GM12878 (cell line): ENCODE data around the gene SP100. TPM values are rescaled to one million over a fixed set of nuclear protein-coding genes. Genes with fewer than 3 reads are reported as not detected.

ENCODE experiments used
- ATAC-seq: fragments of 200-7000 bp; cut with Tn5 transposase; 3 replicates; pipeline ENCODE4 v1.9.1; 2020; ENCODE audit warnings: mild to moderate bottlenecking, moderate library complexity
- BruUV-seq: library from RNA; stranded (reverse); fragments of 400-500 nt; replicated peaks from 2 replicates; lab custom pipeline; 2021; lab: Mats Ljungman, UMichigan
- CTCF ChIA-PET: fragments of 300-600 bp; sonication (Branson Sonifier 250); formaldehyde crosslinking; extraction: SDS; loops from one replicate; lab custom pipeline; 2021; ENCODE audit warnings: inconsistent platforms; lab: Yijun Ruan, JAX
- POLR2A ChIA-PET: fragments of 350-600 bp; formaldehyde crosslinking; extraction: SDS; loops from one replicate; lab custom pipeline; 2021; ENCODE audit warnings: inconsistent platforms; lab: Charles Lee
- RAD21 ChIA-PET: fragments of 300-600 bp; sonication (Branson Sonifier 250); formaldehyde crosslinking; loops from one replicate; lab custom pipeline; 2023; ENCODE audit warnings: antibody characterized with exemption; ENCODE audit not compliant: unreplicated experiment; lab: Charles Lee
- SMC1A ChIA-PET: fragments of 300-600 bp; sonication (Branson Sonifier 250); formaldehyde crosslinking; loops from one replicate; lab custom pipeline; 2023; ENCODE audit not compliant: unreplicated experiment, uncharacterized antibody; lab: Charles Lee
- DNase-seq: peaks from one replicate; pipeline ENCODE4 v3.0.0-alpha.2; 2011; ENCODE audit warnings: low read depth, low spot score
- FAIRE-seq: peaks from 3 replicates; lab custom pipeline; 2011; peaks lifted over from hg19 to GRCh38; lab: Jason Lieb, UNC
- H2AFZ ChIP-seq: 2 replicates; pipeline ENCODE4 v1.6.0; 2011; ENCODE audit warnings: low read depth, low read length, control low read depth; ENCODE audit not compliant: control insufficient read depth
- H3K27ac ChIP-seq: 2 replicates; pipeline ENCODE4 v1.5.1; 2011; ENCODE audit warnings: control low read depth; ENCODE audit not compliant: control insufficient read depth, insufficient read depth
- H3K27me3 ChIP-seq, 2 experiments: replicated peaks in 1 of 2; 2 replicates each; pipeline versions ENCODE4 v1.6.0 to v1.6.1; 2011; ENCODE audit warnings: low read length in 1 of 2; ENCODE audit not compliant: control insufficient read depth in 2 of 2, insufficient read depth in 2 of 2
- H3K36me3 ChIP-seq, 2 experiments: 2 replicates each; pipeline ENCODE4 v1.5.1; 2011; ENCODE audit warnings: low read length in 1 of 2; ENCODE audit not compliant: control insufficient read depth in 2 of 2, insufficient read depth in 2 of 2
- H3K4me1 ChIP-seq: 2 replicates; pipeline ENCODE4 v1.6.1; 2011; ENCODE audit warnings: mild to moderate bottlenecking, low read length, moderate library complexity, mixed read lengths; ENCODE audit not compliant: control insufficient read depth, insufficient read depth
- H3K4me2 ChIP-seq: 2 replicates; pipeline ENCODE4 v1.6.0; 2011; ENCODE audit warnings: control low read depth; ENCODE audit not compliant: control insufficient read depth, insufficient read depth
- H3K4me3 ChIP-seq: fragments of 200-600 bp; sonication (generic); 2 replicates; pipeline ENCODE4 v1.5.1; 2016
- H3K79me2 ChIP-seq: 2 replicates; pipeline ENCODE4 v1.6.0; 2011; ENCODE audit warnings: low read length; ENCODE audit not compliant: control insufficient read depth, insufficient read depth
- H3K9ac ChIP-seq: 2 replicates; pipeline ENCODE4 v1.8.0; 2011; ENCODE audit warnings: low read length, control low read depth, mixed read lengths; ENCODE audit not compliant: control insufficient read depth, insufficient read depth
- H3K9me3 ChIP-seq: replicated peaks from 3 replicates; pipeline ENCODE4 v1.5.1; 2011; ENCODE audit warnings: mild to moderate bottlenecking, low read length; ENCODE audit not compliant: control insufficient read depth, insufficient read depth
- H4K20me1 ChIP-seq: 2 replicates; pipeline ENCODE4 v1.6.0; 2011; ENCODE audit not compliant: control insufficient read depth, insufficient read depth
- BCL3 ChIP-seq: IDR thresholded peaks from 2 replicates; pipeline ENCODE4 v1.6.1; 2011; ENCODE audit warnings: borderline replicate concordance, low read depth, mild to moderate bottlenecking, moderate library complexity, low read length; ENCODE audit not compliant: insufficient read depth, poor library complexity, severe bottlenecking
- EP300 ChIP-seq, 2 experiments: fragments of 150-350 bp in 1 of 2; IDR thresholded peaks; 2 replicates each; pipeline ENCODE4 v1.6.1; 2011 to 2012; ENCODE audit warnings: low read depth in 2 of 2, low read length in 2 of 2, borderline replicate concordance in 1 of 2, improper control_type of control experiment in 1 of 2, inconsistent platforms in 1 of 2; ENCODE audit not compliant: control insufficient read depth in 1 of 2
- ESRRA ChIP-seq: IDR thresholded peaks from 2 replicates; pipeline ENCODE4 v1.6.1; 2012; ENCODE audit warnings: mild to moderate bottlenecking, low read length, improper control_type of control experiment
- HCFC1 ChIP-seq: fragments of 150-350 bp; IDR thresholded peaks from 2 replicates; pipeline ENCODE4 v1.6.1; 2014; ENCODE audit warnings: low read length
- HDGF ChIP-seq: fragments of 450-650 bp; IDR thresholded peaks from 2 replicates; pipeline ENCODE4 v1.6.1; 2016; ENCODE audit warnings: antibody characterized with exemption
- JUND ChIP-seq: IDR thresholded peaks from 2 replicates; pipeline ENCODE4 v1.6.1; 2012; ENCODE audit warnings: low read depth, mild to moderate bottlenecking, low read length, improper control_type of control experiment, moderate library complexity
- NKRF ChIP-seq: fragments of 450-650 bp; conservative IDR thresholded peaks from 2 replicates; pipeline ENCODE4 v1.6.1; 2017; ENCODE audit warnings: mild to moderate bottlenecking, moderate library complexity
- NR2C1 ChIP-seq: fragments of 450-650 bp; IDR thresholded peaks from 2 replicates; pipeline ENCODE4 v1.6.1; 2017; ENCODE audit warnings: antibody characterized with exemption, mild to moderate bottlenecking, moderate library complexity
- PAX8 ChIP-seq: fragments of 450-650 bp; IDR thresholded peaks from 2 replicates; pipeline ENCODE4 v1.6.1; 2017; ENCODE audit warnings: mild to moderate bottlenecking, moderate library complexity
- PBX3 ChIP-seq: IDR thresholded peaks from 2 replicates; pipeline ENCODE4 v1.6.1; 2011; ENCODE audit warnings: mild to moderate bottlenecking, low read depth, low read length, moderate library complexity; ENCODE audit not compliant: insufficient replicate concordance
- POLR2A ChIP-seq: IDR thresholded peaks from 2 replicates; pipeline ENCODE4 v1.6.1; 2011; ENCODE audit warnings: low read depth, mild to moderate bottlenecking, low read length
- RAD51 ChIP-seq: fragments of 450-650 bp; IDR thresholded peaks from 2 replicates; pipeline ENCODE4 v1.6.1; 2016; ENCODE audit warnings: moderate library complexity, mild to moderate bottlenecking, inconsistent platforms
- RB1 ChIP-seq: fragments of 450-650 bp; formaldehyde crosslinking; IDR thresholded peaks from 2 replicates; pipeline ENCODE4 v1.6.1; 2017; ENCODE audit warnings: mild to moderate bottlenecking, borderline replicate concordance
- RUNX3 ChIP-seq: IDR thresholded peaks from 2 replicates; pipeline ENCODE4 v1.6.1; 2012; ENCODE audit warnings: low read length, inconsistent platforms
- SIX5 ChIP-seq: IDR thresholded peaks from 2 replicates; pipeline ENCODE4 v1.6.1; 2011; ENCODE audit warnings: mild to moderate bottlenecking, low read depth, low read length, moderate library complexity; ENCODE audit not compliant: severe bottlenecking
- SRF ChIP-seq, 2 experiments: IDR thresholded peaks; 2 replicates each; pipeline ENCODE4 v1.6.1; 2011; ENCODE audit warnings: low read depth in 2 of 2, low read length in 2 of 2, mild to moderate bottlenecking in 1 of 2, moderate library complexity in 1 of 2
- TARDBP ChIP-seq: IDR thresholded peaks from 2 replicates; pipeline ENCODE4 v1.6.1; 2016; ENCODE audit warnings: borderline replicate concordance
- WRNIP1 ChIP-seq: IDR thresholded peaks from 2 replicates; pipeline ENCODE4 v1.6.1; 2011; ENCODE audit warnings: low read depth, low read length, improper control_type of control experiment, borderline replicate concordance
- ZBED1 ChIP-seq: IDR thresholded peaks from 2 replicates; pipeline ENCODE4 v1.6.1; 2016; ENCODE audit warnings: borderline replicate concordance
- ZNF384 ChIP-seq: IDR thresholded peaks from 2 replicates; pipeline ENCODE4 v1.6.1; 2012; ENCODE audit warnings: low read depth, mild to moderate bottlenecking, low read length, improper control_type of control experiment, borderline replicate concordance
- WGBS: methylation state at CpG from one replicate; pipeline ENCODE4 v1.1.6; 2016; ENCODE audit warnings: low lambda C conversion rate; ENCODE audit not compliant: insufficient replicate concordance, insufficient coverage; ENCODE audit errors: missing lambda C conversion rate; 5-methylcytosine and 5-hydroxymethylcytosine counted together
- in situ Hi-C: fragments of 300-500 bp; cut with MboI; formaldehyde crosslinking; loops from 9 replicates; pipeline ENCODE4 v1.14.3; 2018; ENCODE audit warnings: mixed read lengths
- intact Hi-C: fragments of 100-400 bp; cut with micrococcal nuclease; formaldehyde crosslinking; loops from one replicate; pipeline ENCODE4 v1.14.2; 2022; ENCODE audit not compliant: unreplicated experiment
- polyA plus RNA-seq, 11 experiments: library from polyadenylated mRNA; depleted of rRNA in 4 of 11; unstranded in 6 of 11; stranded (reverse) in 5 of 11; fragments of >200 nt; fragmentation: Nextera tagmentation in 4 of 11; fragmentation: Illumina TruSeq in 1 of 11; extraction: Ambion mirVana in 4 of 11; extraction: Trizol in 1 of 11; gene quantifications; 1 replicate in 1 of 11; 2 replicates in 10 of 11; pipeline versions ENCODE4 v1.2.1 to v1.2.3, GENCODE V29; 2011 to 2016; ENCODE audit warnings: inconsistent platforms in 2 of 11, missing spikeins in 2 of 11, low read depth in 1 of 11
- total RNA-seq, 4 experiments: library from RNA; depleted of rRNA in 3 of 4; stranded (reverse); fragments of >200 nt in 3 of 4; fragmentation: Illumina TruSeq in 1 of 4; extraction: Trizol in 1 of 4; gene quantifications; 2 replicates each; pipeline versions ENCODE4 v1.2.1 to v1.2.3, GENCODE V29; 2013 to 2021

The SP100 gene
- total and polyA plus RNA-seq, 10 of the 15 experiments (the other 5 are each of a cell fraction or from before 2014, with no cell fraction given), result 109 to 239 (median 180) TPM

- TF ChIP-seq RB1, result no peak
- TF ChIP-seq HCFC1, result no peak
Measured at GRCh38 chr2:230472621-230473018, 56.6 kb downstream of the SP100 start (continued).

- SMC1A ChIA-PET, result interaction anchor here (0.6 kb wide), 2 partner anchors 28 to 183 kb away, joined by 3 read pairs; no protein-coding TSS in a partner anchor
- WGBS, result 29% methylated on average over 3 of the region's 3 CpGs
- H3K9me3 ChIP-seq, result no peaks in the 10 kb centered on the region; the same call in 2 of the 3 replicates
- no peak overlapping the region for H3K4me3 ChIP-seq
- intact Hi-C loops (loop anchor here (2.0 to 5.0 kb wide), 2 partner anchors 115 to 139 kb away; no protein-coding TSS in a partner anchor), in situ Hi-C loops (no loop called here)
- no TSS peak for BruUV-seq
- ATAC-seq (peak; percentile 40), DNase-seq (no peak), FAIRE-seq (no peak)
- RAD21 ChIA-PET, result no interaction called here
- no peak overlapping the region for H3K9ac ChIP-seq
- peaks cover 32% of the 10 kb centered on the region for H3K4me1 ChIP-seq
- H4K20me1 ChIP-seq, result no peaks in the 10 kb centered on the region
- no peak overlapping the region for H2AFZ ChIP-seq
- H3K27ac ChIP-seq, result peak overlapping the region; percentile 21
- H3K79me2 ChIP-seq, result no peaks in the 10 kb centered on the region
- H3K36me3 ChIP-seq, result peaks cover 0 to 15% of the 10 kb centered on the region in 2 experiments; a peak in 3 of 4 replicates
- POLR2A ChIA-PET, result no interaction called here
- no peaks in the 10 kb centered on the region for H3K27me3 ChIP-seq
- CTCF ChIA-PET, result no interaction called here
- H3K4me2 ChIP-seq, result 0 out of 2 replicates have a peak overlapping the region, but pooled peaks have one; percentile 24
- 0 out of 2 replicates have a peak, but pooled peaks have one; percentile 29 for TF ChIP-seq POLR2A
- no peak for TF ChIP-seq ZNF384
- no peak for TF ChIP-seq JUND
- TF ChIP-seq SRF (IDR thresholded peaks at IDR 0.05; ENCODE audit: low read depth in 2 of 2, low read length in 2 of 2), result no peak
- TF ChIP-seq NKRF, result no peak
- no peak for TF ChIP-seq NR2C1
- TF ChIP-seq ZBED1, result no peak
- no peak for TF ChIP-seq EP300 (IDR thresholded peaks at IDR 0.05; ENCODE audit: borderline replicate concordance in 1 of 2, control insufficient read depth in 1 of 2, low read depth in 2 of 2, low read length in 2 of 2)
- TF ChIP-seq BCL3, result peak; percentile 63
- no peak for TF ChIP-seq SIX5
- TF ChIP-seq RB1, result no peak
- no peak for TF ChIP-seq TARDBP
- TF ChIP-seq RAD51, result no peak
- TF ChIP-seq WRNIP1, result no peak
- TF ChIP-seq RUNX3, result peak; percentile 30
- TF ChIP-seq HDGF, result no peak
- no peak for TF ChIP-seq PBX3
- TF ChIP-seq ESRRA, result no peak
- no peak for TF ChIP-seq PAX8
Measured at GRCh38 chr2:230473378-230473777, 57.4 kb downstream of the SP100 start.
